SU-DHL-6 (cell line): ENCODE results near the gene PPP6R3.

ENCODE experiments used
- EZH2phosphoT487 ChIP-seq: fragments of 200-600 bp; sonication (generic), shearing (Covaris generic); conservative IDR thresholded peaks from 2 replicates; pipeline ENCODE4 v1.6.1; 2018; ENCODE audit warnings: mild to moderate bottlenecking, antibody characterized with exemption, low read length, moderate library complexity, mixed read lengths
- TF ChIP-seq, protein P1 (sequence below): fragments of 200-600 bp; sonication (generic); IDR thresholded peaks from one replicate; pipeline ENCODE4 v1.5.1; 2017; ENCODE audit warnings: antibody characterized with exemption, mild to moderate bottlenecking, low read length, moderate library complexity; ENCODE audit not compliant: insufficient read depth, poor library complexity, severe bottlenecking

DNA sequence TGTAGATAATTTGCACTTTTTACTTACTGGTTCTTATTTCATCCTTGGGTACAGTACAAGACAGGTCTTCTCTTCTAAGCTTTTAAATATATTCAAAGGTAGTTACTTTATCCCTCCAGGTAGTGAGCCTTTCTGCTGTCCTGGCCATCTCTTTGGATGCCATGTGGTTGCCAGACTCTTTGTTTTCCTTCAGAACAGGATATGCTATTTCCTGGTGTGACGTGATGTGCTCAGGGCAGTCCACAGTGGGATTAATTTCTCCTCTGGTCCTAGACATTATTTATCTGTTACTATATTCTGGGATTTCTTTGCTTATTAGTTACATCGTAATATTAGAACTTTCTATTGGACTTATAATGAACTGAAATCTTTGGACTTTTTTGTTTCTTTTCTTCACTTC, 63.7 kb downstream of the PPP6R3 start:
- TF ChIP-seq, protein P1, sequence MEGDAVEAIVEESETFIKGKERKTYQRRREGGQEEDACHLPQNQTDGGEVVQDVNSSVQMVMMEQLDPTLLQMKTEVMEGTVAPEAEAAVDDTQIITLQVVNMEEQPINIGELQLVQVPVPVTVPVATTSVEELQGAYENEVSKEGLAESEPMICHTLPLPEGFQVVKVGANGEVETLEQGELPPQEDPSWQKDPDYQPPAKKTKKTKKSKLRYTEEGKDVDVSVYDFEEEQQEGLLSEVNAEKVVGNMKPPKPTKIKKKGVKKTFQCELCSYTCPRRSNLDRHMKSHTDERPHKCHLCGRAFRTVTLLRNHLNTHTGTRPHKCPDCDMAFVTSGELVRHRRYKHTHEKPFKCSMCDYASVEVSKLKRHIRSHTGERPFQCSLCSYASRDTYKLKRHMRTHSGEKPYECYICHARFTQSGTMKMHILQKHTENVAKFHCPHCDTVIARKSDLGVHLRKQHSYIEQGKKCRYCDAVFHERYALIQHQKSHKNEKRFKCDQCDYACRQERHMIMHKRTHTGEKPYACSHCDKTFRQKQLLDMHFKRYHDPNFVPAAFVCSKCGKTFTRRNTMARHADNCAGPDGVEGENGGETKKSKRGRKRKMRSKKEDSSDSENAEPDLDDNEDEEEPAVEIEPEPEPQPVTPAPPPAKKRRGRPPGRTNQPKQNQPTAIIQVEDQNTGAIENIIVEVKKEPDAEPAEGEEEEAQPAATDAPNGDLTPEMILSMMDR, result no peak
- TF ChIP-seq EZH2phosphoT487, result no peak
